K562 (cell line): Measurements from ENCODE around the gene VIPR1. TPM values are rescaled to one million over a fixed set of nuclear protein-coding genes. Genes with fewer than 3 reads are reported as not detected.

Experiments used
- ATF1 ChIP-seq, 2 experiments: fragments of 450-650 bp in 1 of 2; IDR thresholded peaks; 2 replicates each; pipeline ENCODE4 v1.6.1; 2016; ENCODE audit warnings: missing compliant biosample characterization in 1 of 2, missing genetic modification characterization in 1 of 2
- CREB3L1 ChIP-seq: fragments of 450-650 bp; IDR thresholded peaks from 2 replicates; pipeline ENCODE4 v1.6.1; 2014; ENCODE audit warnings: low read depth, mild to moderate bottlenecking, moderate library complexity, borderline replicate concordance
- ELF2 ChIP-seq: fragments of 250-450 bp; sonication (Bioruptor Pico); IDR thresholded peaks from 2 replicates; pipeline ENCODE4 v1.5.0; 2021; ENCODE audit warnings: mild to moderate bottlenecking
- ESRRB ChIP-seq: fragments of 250-450 bp; sonication (Bioruptor Pico); IDR thresholded peaks from 2 replicates; pipeline ENCODE4 v1.5.0; 2020; ENCODE audit warnings: mild to moderate bottlenecking, moderate library complexity, borderline replicate concordance
- KDM4B ChIP-seq, 2 experiments: fragments of 450-650 bp in 1 of 2; sonication (generic) in 1 of 2; IDR thresholded peaks; 2 replicates each; pipeline ENCODE4 v1.6.1; 2016 to 2017; ENCODE audit warnings: borderline replicate concordance in 2 of 2, antibody characterized with exemption in 1 of 2, low read depth in 1 of 2, mild to moderate bottlenecking in 1 of 2
- LEF1 ChIP-seq: fragments of 450-650 bp; IDR thresholded peaks from 2 replicates; pipeline ENCODE4 v1.6.1; 2016; ENCODE audit warnings: mild to moderate bottlenecking
- PKNOX1 ChIP-seq: fragments of 450-650 bp; IDR thresholded peaks from 2 replicates; pipeline ENCODE4 v1.6.1; 2016
- RBFOX2 ChIP-seq: fragments of 200-400 bp; formaldehyde crosslinking; IDR thresholded peaks from 2 replicates; pipeline ENCODE4 v1.6.1; 2017; ENCODE audit warnings: low read depth, mild to moderate bottlenecking, low read length, moderate library complexity
- RERE ChIP-seq: sonication (generic); formaldehyde crosslinking; IDR thresholded peaks from 2 replicates; pipeline ENCODE4 v1.8.0; 2023; ENCODE audit warnings: missing genetic modification reagents, mild to moderate bottlenecking, borderline replicate concordance
- RFX5 ChIP-seq: IDR thresholded peaks from 2 replicates; pipeline ENCODE4 v1.6.1; 2011; ENCODE audit warnings: low read depth, mild to moderate bottlenecking, improper control_type of control experiment, low read length
- RHOXF2B ChIP-seq: fragments of 250-450 bp; sonication (Bioruptor Pico); conservative IDR thresholded peaks from 2 replicates; pipeline ENCODE4 v1.5.1; 2021
- SIN3A ChIP-seq, 2 experiments: fragments of 150-350 bp in 1 of 2; IDR thresholded peaks; 2 replicates each; pipeline ENCODE4 v1.6.1; 2011 to 2016; ENCODE audit warnings: borderline replicate concordance in 2 of 2, low read depth in 2 of 2, low read length in 2 of 2, mild to moderate bottlenecking in 2 of 2, moderate library complexity in 2 of 2; ENCODE audit not compliant: control insufficient read depth in 1 of 2
- SOX6 ChIP-seq: fragments of 450-650 bp; IDR thresholded peaks from 2 replicates; pipeline ENCODE4 v1.6.1; 2014; ENCODE audit warnings: mild to moderate bottlenecking
- TAF9B ChIP-seq: fragments of 450-650 bp; IDR thresholded peaks from 2 replicates; pipeline ENCODE4 v1.6.1; 2018; ENCODE audit warnings: mild to moderate bottlenecking; ENCODE audit not compliant: partially characterized antibody
- ZFX ChIP-seq: sonication (generic); formaldehyde crosslinking; IDR thresholded peaks from 2 replicates; pipeline ENCODE4 v1.8.0; 2022; ENCODE audit warnings: mild to moderate bottlenecking, missing genetic modification reagents, moderate library complexity
- ZNF134 ChIP-seq: fragments of 250-450 bp; sonication (Bioruptor Pico); conservative IDR thresholded peaks from 2 replicates; pipeline ENCODE4 v1.4.0; 2020
- ZNF408 ChIP-seq: fragments of 250-450 bp; sonication (Bioruptor Pico); IDR thresholded peaks from 2 replicates; pipeline ENCODE4 v1.4.0; 2020; ENCODE audit warnings: low read depth, mild to moderate bottlenecking, moderate library complexity
- ZNF740 ChIP-seq, 3 experiments: fragments of 200-800 bp in 1 of 3; sonication (Bioruptor generic) in 1 of 3; sonication (generic) in 1 of 3; formaldehyde crosslinking in 1 of 3; IDR thresholded peaks; 2 replicates each; pipeline versions ENCODE4 v1.6.1 to v1.8.0; 2016 to 2022; ENCODE audit warnings: mild to moderate bottlenecking in 2 of 3, missing compliant biosample characterization in 2 of 3, missing genetic modification characterization in 2 of 3, missing genetic modification reagents in 1 of 3
- polyA plus RNA-seq, 8 experiments: library from polyadenylated mRNA; depleted of rRNA in 4 of 8; stranded (reverse) in 5 of 8; unstranded in 3 of 8; fragments of >200 nt; fragmentation: Nextera tagmentation in 2 of 8; fragmentation: Illumina TruSeq in 1 of 8; extraction: Ambion mirVana in 2 of 8; extraction: Trizol in 1 of 8; gene quantifications; 2 replicates each; pipeline versions ENCODE4 v1.2.1 to v1.2.3, GENCODE V29; 2011 to 2014; ENCODE audit warnings: inconsistent platforms in 1 of 8, missing spikeins in 1 of 8
- total RNA-seq, 7 experiments: library from RNA; depleted of rRNA in 6 of 7; stranded (reverse); fragments of >200 nt in 6 of 7; fragmentation: Illumina TruSeq in 2 of 7; extraction: Trizol in 2 of 7; gene quantifications; 2 replicates each; pipeline versions ENCODE4 v1.2.1 to v1.2.3, GENCODE V29; 2011 to 2021; ENCODE audit warnings: low replicate concordance in 1 of 7

Gene VIPR1
- total and polyA plus RNA-seq, 9 of the 15 experiments (the other 6 are each of a cell fraction or from before 2014, with no cell fraction given) = 0.04 to 0.38 (median 0.12) TPM; not detected in 3

- TF ChIP-seq RERE (CRISPR knock-in tag) (no peak), ZNF134 (CRISPR knock-in tag) (no peak), ELF2 (CRISPR knock-in tag) (no peak), LEF1 (no peak; the same call in none of the 2 replicates), SIN3A (IDR thresholded peaks at IDR 0.05; ENCODE audit: borderline replicate concordance in 2 of 2, control insufficient read depth in 1 of 2, low read depth in 2 of 2, low read length in 2 of 2) (peak; percentile 60 to 89; a peak in 2 of 4 replicates), ZNF740 (CRISPR knock-in tag; IDR thresholded peaks at IDR 0.05) (peak; percentile 94), ZNF740 (tag; IDR thresholded peaks at IDR 0.05) (no peak), KDM4B (IDR thresholded peaks at IDR 0.05; ENCODE audit: borderline replicate concordance in 2 of 2, low read depth in 1 of 2) (no peak), ATF1 (CRISPR knock-in tag; IDR thresholded peaks at IDR 0.05) (no peak), ATF1 (tag; IDR thresholded peaks at IDR 0.05) (peak; percentile 97), SOX6 (peak; percentile 81), PKNOX1 (peak; percentile 88), ZNF408 (CRISPR knock-in tag) (no peak), ESRRB (CRISPR knock-in tag) (no peak), CREB3L1 (no peak; the same call in 1 of the 2 replicates), RFX5 (0 out of 2 replicates have a peak, but pooled peaks have one; percentile 4), TAF9B (peak; percentile 78), ZFX (CRISPR knock-in tag) (peak; percentile 99), RHOXF2B (CRISPR knock-in tag) (no peak), RBFOX2 (peak; percentile 96)
These were observed 79.4 kb downstream of the VIPR1 start, which contains the start of gene SEC22C (continued) for GRCh38 chr3:42581709-42582473.
